ENCODE results near the gene LRRD1. TPM values are rescaled to one million over a fixed set of nuclear protein-coding genes. Genes with fewer than 3 reads are reported as not detected.

LRRD1 gene
- total RNA-seq: not detected in 2 replicates

DNA sequence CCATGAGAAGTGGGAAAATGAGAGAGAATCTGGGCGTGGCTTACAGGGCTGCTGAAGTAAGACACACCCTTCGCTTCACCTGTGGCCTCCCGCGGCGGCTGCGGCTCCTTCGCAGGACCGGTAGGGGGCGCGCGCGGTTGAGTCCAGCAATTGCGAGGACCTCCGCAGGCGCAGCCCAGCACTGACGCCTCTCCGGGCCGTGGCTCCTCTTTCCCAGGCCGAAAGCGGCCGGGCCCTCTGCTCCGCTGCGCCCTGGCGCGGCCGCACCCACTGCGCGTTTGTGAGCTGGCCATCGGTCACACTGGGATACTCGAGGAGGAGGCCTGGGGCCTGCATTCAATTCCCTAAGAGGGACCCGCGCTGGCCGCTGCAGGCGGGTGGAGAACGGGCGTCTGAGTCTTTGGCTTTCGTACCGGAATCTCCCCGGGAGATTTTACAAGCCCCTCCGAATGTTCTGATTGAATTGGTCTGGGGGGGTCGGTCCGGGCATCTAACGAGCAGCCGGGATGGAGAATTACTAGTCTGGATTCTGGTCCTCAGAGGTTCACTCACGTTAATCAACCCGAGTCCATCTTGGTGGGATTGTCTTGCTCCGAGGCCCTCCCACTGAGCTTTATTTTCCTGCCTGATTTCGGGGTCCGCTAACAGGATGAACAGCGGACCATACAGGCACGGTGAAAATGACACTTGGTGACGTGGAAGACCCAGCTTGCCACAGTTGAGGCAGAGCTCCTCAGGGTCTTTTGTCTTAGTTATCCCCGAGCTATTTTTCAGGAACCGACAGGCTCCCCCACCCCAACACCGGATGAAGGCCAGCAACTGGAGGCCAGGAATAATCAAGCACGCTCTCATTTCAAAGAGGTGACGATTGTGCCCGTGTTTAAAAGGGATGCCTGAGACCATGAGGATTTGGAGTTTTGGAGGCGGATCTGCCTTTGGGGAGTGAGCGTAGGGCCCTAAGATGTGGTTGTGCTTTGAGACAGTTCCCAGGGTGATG lies at the start of gene LRRD1:
Gene LRRD1, minus strand, starts transcription at position 215 of the 997 bp plus-strand sequence. CDS start 13,940 bp downstream, outside the sequence.

DNA sequence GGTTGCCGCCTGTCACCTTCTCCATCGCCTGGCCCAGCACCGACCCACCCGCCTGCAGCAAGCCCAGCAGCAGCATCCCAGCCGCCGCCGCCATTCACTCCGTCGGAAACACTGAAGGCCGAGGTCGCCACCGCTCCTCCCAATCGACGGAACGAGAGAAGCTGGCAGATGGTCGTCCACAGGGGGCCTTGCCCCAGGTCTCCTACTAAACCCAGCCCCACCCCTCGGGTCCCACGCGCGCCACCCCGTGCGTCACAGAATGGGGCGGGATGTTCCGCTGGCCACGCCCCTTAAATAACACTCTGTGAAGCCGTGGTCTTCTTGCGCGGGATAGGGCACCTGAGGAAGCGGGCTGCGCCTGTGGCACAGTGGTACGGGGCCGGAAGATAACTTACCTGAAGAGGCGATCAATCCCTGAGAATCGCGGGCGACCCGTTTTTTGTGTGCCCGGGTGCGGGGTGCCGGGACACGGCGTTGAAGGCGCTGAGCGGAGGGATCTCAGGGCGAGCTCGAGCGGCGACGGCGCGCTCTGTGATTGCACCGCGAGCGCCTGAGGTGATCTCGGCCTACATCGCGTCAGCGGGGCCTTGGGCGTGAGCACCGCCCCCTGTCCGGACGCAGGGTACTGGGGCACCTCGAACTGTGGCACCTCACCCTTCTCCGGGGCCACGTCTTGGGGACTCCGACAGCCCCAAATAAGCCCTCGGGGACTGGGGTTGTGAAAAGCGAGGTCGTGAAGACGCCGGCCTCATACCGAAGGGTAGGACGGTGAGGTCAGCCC lies 44.5 kb downstream of the LRRD1 start, which contains the start of gene CYP51A1:
Gene CYP51A1, minus strand, starts transcription at position 207 of the 781 bp plus-strand sequence. Its CDS starts 113 bp downstream, at position 94.

Other genes with a start within 250 kb of the LRRD1 start
- 12.7 and 14.7 TPM in 2 replicates for gene AKAP9, start 238.3 kb downstream of the LRRD1 start, total RNA-seq
- gene CYP51A1, start 44.7 kb downstream of the LRRD1 start, total RNA-seq: 53.6 and 77.9 TPM in 2 replicates
- gene KRIT1, start 66.8 kb upstream of the LRRD1 start, total RNA-seq: 15.2 and 17.3 TPM in 2 replicates
- gene ANKIB1, start 66.8 kb upstream of the LRRD1 start, total RNA-seq: 23.8 and 27.1 TPM in 2 replicates